Measurements from ENCODE around the gene TMSB4X.
A peak's percentile ranks its signal among the peaks of the same experiment; 100 is the strongest.

Gene TMSB4X

GRCh38 chrX:12955882-12956703 lies 18.8 kb upstream of the TMSB4X start:
- Histone ChIP-seq H3K4me2 (ENCODE audit: low read length) (peak overlapping the region; percentile 84), H3K27ac (ENCODE audit: low read length) (peak overlapping the region; percentile 99), H3K4me3 (ENCODE audit: low read length) (peak overlapping the region; percentile 67), H2AFZ (ENCODE audit: low read depth, low read length) (no peak overlapping the region), H3K79me2 (ENCODE audit: low read length) (peaks cover 31% of the 10 kb centered on the region), H4K20me1 (ENCODE audit: insufficient read depth, low read length) (no peaks in the 10 kb centered on the region), H3K36me3 (replicated peaks; ENCODE audit: low read depth, low read length) (no peaks in the 10 kb centered on the region), H3K9me3 (ENCODE audit: insufficient read depth, low read length) (peaks cover 3% of the 10 kb centered on the region; the same call in 1 of the 2 replicates), H3K9ac (ENCODE audit: low read length) (peak overlapping the region; percentile 90), H3K4me1 (ENCODE audit: low read length) (peaks cover 71% of the 10 kb centered on the region), H3K27me3 (ENCODE audit: low read depth, low read length) (no peaks in the 10 kb centered on the region)
- TF ChIP-seq CTCF (IDR thresholded peaks at IDR 0.05; ENCODE audit: low read depth, low read length), result no peak
- no peak for TF ChIP-seq EZH2phosphoT487 (IDR thresholded peaks at IDR 0.05; ENCODE audit: low read depth)

DNA sequence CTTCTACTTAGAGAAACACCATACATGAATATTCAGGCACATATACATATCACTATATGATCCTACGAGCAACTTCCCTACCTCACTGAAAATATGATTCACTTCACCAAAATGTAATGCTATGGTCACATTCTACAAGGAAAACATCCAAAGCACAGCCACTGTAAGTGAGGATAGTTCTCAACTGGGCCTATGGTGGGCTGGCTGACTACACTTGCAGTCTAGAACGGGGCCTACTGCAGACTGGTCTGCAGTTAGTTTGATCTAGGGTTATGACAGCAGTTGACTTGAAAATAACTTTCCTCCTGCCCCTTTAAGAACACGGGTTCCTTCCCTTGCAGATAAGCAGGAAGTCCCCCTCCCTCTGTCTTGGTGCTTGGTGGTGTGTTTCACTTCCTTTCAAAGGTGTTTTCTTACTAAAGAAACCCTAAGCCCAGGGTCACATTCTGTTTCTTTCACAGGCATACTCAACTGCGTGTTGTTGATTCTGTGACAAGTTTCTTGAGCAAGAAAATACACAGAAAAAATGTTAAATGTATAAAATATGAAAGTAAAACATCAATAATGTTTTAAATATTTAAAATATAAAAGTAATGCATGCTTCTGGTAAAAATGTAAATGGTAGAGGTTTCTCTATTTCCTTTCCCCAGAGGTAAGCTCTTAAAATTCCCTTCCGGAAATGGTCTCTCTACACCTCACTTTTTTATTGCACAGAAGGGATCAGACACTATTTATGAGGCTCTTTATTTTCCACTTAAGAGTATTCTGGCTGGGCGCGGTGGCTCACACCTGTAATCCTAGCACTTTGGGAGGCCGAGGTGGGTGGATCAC lies 18.0 kb upstream of the TMSB4X start:
- H3K4me1 ChIP-seq (ENCODE audit: low read length), result peaks cover 71% of the 10 kb centered on the region
- no peaks in the 10 kb centered on the region for H3K27me3 ChIP-seq (ENCODE audit: low read depth, low read length)
- no peaks in the 10 kb centered on the region for H3K36me3 ChIP-seq (replicated peaks; ENCODE audit: low read depth, low read length)
- peaks cover 31% of the 10 kb centered on the region for H3K79me2 ChIP-seq (ENCODE audit: low read length)
- peak overlapping the region; percentile 84 for H3K4me2 ChIP-seq (ENCODE audit: low read length)
- no peak overlapping the region for H2AFZ ChIP-seq (ENCODE audit: low read depth, low read length)
- no peak for TF ChIP-seq CTCF (IDR thresholded peaks at IDR 0.05; ENCODE audit: low read depth, low read length)
- no peak for TF ChIP-seq EZH2phosphoT487 (IDR thresholded peaks at IDR 0.05; ENCODE audit: low read depth)
- H3K27ac ChIP-seq (ENCODE audit: low read length), result peak overlapping the region; percentile 99
- H3K4me3 ChIP-seq (ENCODE audit: low read length), result peak overlapping the region; percentile 67
- H4K20me1 ChIP-seq (ENCODE audit: insufficient read depth, low read length), result no peaks in the 10 kb centered on the region
- H3K9me3 ChIP-seq (ENCODE audit: insufficient read depth, low read length), result peaks cover 3% of the 10 kb centered on the region; the same call in 1 of the 2 replicates
- peak overlapping the region; percentile 90 for H3K9ac ChIP-seq (ENCODE audit: low read length)

GRCh38 chrX:12958059-12958458 lies 16.9 kb upstream of the TMSB4X start:
- peaks cover 3% of the 10 kb centered on the region; the same call in 1 of the 2 replicates for H3K9me3 ChIP-seq (ENCODE audit: insufficient read depth, low read length)
- H2AFZ ChIP-seq (ENCODE audit: low read depth, low read length), result no peak overlapping the region
- peak overlapping the region; percentile 84 for H3K4me2 ChIP-seq (ENCODE audit: low read length)
- peak overlapping the region; percentile 99 for H3K27ac ChIP-seq (ENCODE audit: low read length)
- H3K9ac ChIP-seq (ENCODE audit: low read length), result peak overlapping the region; percentile 90; the same call in 1 of the 2 replicates
- no peaks in the 10 kb centered on the region for H3K27me3 ChIP-seq (ENCODE audit: low read depth, low read length)
- H4K20me1 ChIP-seq (ENCODE audit: insufficient read depth, low read length), result no peaks in the 10 kb centered on the region
- peak overlapping the region; percentile 37; the same call in 1 of the 2 replicates for H3K4me3 ChIP-seq (ENCODE audit: low read length)
- H3K36me3 ChIP-seq (replicated peaks; ENCODE audit: low read depth, low read length), result no peaks in the 10 kb centered on the region
- H3K79me2 ChIP-seq (ENCODE audit: low read length), result peaks cover 22% of the 10 kb centered on the region
- peaks cover 65% of the 10 kb centered on the region for H3K4me1 ChIP-seq (ENCODE audit: low read length)
- TF ChIP-seq EZH2phosphoT487 (IDR thresholded peaks at IDR 0.05; ENCODE audit: low read depth), result no peak
- TF ChIP-seq CTCF (IDR thresholded peaks at IDR 0.05; ENCODE audit: low read depth, low read length), result no peak

DNA sequence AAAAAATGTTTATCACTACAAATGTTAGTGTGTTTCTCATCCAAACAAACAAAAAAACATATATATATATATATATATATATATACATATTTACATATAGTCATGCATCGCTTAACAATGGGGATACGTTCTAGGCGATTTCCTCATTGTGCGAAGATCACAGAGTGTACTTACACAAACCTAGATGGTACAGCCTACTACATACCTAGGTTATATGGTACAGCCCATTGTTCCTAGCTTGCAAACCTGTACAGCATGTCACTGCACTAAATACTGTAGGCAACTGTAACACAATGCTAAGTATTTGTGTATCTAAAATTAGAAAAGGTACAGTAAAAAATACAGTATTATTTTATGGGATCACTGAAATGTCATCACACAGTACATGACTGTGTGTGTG lies 16.4 kb upstream of the TMSB4X start:
- no peaks in the 10 kb centered on the region for H3K27me3 ChIP-seq (ENCODE audit: low read depth, low read length)
- no peak overlapping the region for H3K4me3 ChIP-seq (ENCODE audit: low read length)
- peaks cover 61% of the 10 kb centered on the region for H3K4me1 ChIP-seq (ENCODE audit: low read length)
- H3K27ac ChIP-seq (ENCODE audit: low read length), result peak overlapping the region; percentile 99; the same call in 1 of the 2 replicates
- H3K79me2 ChIP-seq (ENCODE audit: low read length), result peaks cover 18% of the 10 kb centered on the region
- H4K20me1 ChIP-seq (ENCODE audit: insufficient read depth, low read length), result no peaks in the 10 kb centered on the region
- H3K36me3 ChIP-seq (replicated peaks; ENCODE audit: low read depth, low read length), result no peaks in the 10 kb centered on the region
- peaks cover 3% of the 10 kb centered on the region; the same call in 1 of the 2 replicates for H3K9me3 ChIP-seq (ENCODE audit: insufficient read depth, low read length)
- no peak for TF ChIP-seq EZH2phosphoT487 (IDR thresholded peaks at IDR 0.05; ENCODE audit: low read depth)
- no peak for TF ChIP-seq CTCF (IDR thresholded peaks at IDR 0.05; ENCODE audit: low read depth, low read length)
- no peak overlapping the region for H3K4me2 ChIP-seq (ENCODE audit: low read length)
- no peak overlapping the region for H3K9ac ChIP-seq (ENCODE audit: low read length)
- no peak overlapping the region for H2AFZ ChIP-seq (ENCODE audit: low read depth, low read length)
